HG02852 (cell line): ENCODE data around the gene WDR44.
"Not testable (repeated sequence)": the region's sequence is repeated elsewhere in the genome, so short reads cannot be mapped to it uniquely, and the experiment has no call there.

Source experiments
- ATAC-seq: cut with Tn5 transposase; IDR thresholded peaks from one replicate; pipeline ENCODE4 v1.9.1; 2021; ENCODE audit warnings: mild to moderate bottlenecking, moderate library complexity; ENCODE audit not compliant: unreplicated experiment

WDR44 gene

GRCh38 chrX:118360429-118361125, 14.7 kb downstream of the WDR44 start:
- no peak for ATAC-seq

GRCh38 chrX:118364261-118364660, 18.4 kb downstream of the WDR44 start:
- ATAC-seq = no peak

- no peak for ATAC-seq
These were observed 21.4 kb downstream of the WDR44 start for GRCh38 chrX:118367338-118367737.

- no peak for ATAC-seq
These were observed 22.5 kb downstream of the WDR44 start for GRCh38 chrX:118368398-118368797.

GRCh38 chrX:118370921-118371624, 25.2 kb downstream of the WDR44 start:
- no peak for ATAC-seq

- no peak for ATAC-seq
These were observed 27.6 kb downstream of the WDR44 start for GRCh38 chrX:118373538-118373937.

GRCh38 chrX:118383120-118383519, 37.2 kb downstream of the WDR44 start:
- ATAC-seq = no peak

- ATAC-seq = no peak
These were observed 46.8 kb downstream of the WDR44 start for GRCh38 chrX:118392716-118393115.

GRCh38 chrX:118396113-118396512, 50.2 kb downstream of the WDR44 start:
- ATAC-seq = no peak

- no peak for ATAC-seq
These were observed 72.9 kb downstream of the WDR44 start for GRCh38 chrX:118418811-118419251.

GRCh38 chrX:118420462-118420861, 74.6 kb downstream of the WDR44 start:
- peak; percentile 62 for ATAC-seq

GRCh38 chrX:118423558-118423957, 77.7 kb downstream of the WDR44 start:
- peak; percentile 81 for ATAC-seq

- no peak for ATAC-seq
These were observed 86.9 kb downstream of the WDR44 start for GRCh38 chrX:118432799-118433198.

GRCh38 chrX:118437283-118437682, 91.4 kb downstream of the WDR44 start:
- no peak for ATAC-seq

GRCh38 chrX:118448273-118448783, 102.4 kb downstream of the WDR44 start:
- no peak for ATAC-seq

- ATAC-seq = no peak
These were observed 109.1 kb downstream of the WDR44 start for GRCh38 chrX:118455013-118455412.

- ATAC-seq = no peak
These were observed 113.6 kb downstream of the WDR44 start for GRCh38 chrX:118459494-118459893.

GRCh38 chrX:118464501-118464900, 118.6 kb downstream of the WDR44 start:
- no peak for ATAC-seq

GRCh38 chrX:118468122-118468521, 122.2 kb downstream of the WDR44 start:
- ATAC-seq = no peak

- ATAC-seq = not testable (repeated sequence)
These were observed 124.9 kb downstream of the WDR44 start for GRCh38 chrX:118470721-118471347.

GRCh38 chrX:118474586-118474985, 128.7 kb downstream of the WDR44 start:
- ATAC-seq = no peak

- no peak for ATAC-seq
These were observed 130.0 kb downstream of the WDR44 start for GRCh38 chrX:118475903-118476302.
